Type B pancreatic cell (in vitro differentiated cells): ENCODE measurements around the gene NEK4. TPM values are rescaled to one million over a fixed set of nuclear protein-coding genes. Genes with fewer than 3 reads are reported as not detected.
A peak's percentile ranks its signal among the peaks of the same experiment; 100 is the strongest.

ENCODE experiments used
- DNase-seq: peaks from one replicate; pipeline ENCODE4 v3.0.0; 2021; ENCODE audit warnings: mixed read lengths; ENCODE audit not compliant: unreplicated experiment; ENCODE audit errors: extremely low spot score
- H3K27ac Mint-ChIP-seq: 2 replicates; pipeline ENCODE4 v1.8.0; 2021; ENCODE audit warnings: mild to moderate bottlenecking, mixed read lengths
- H3K27me3 Mint-ChIP-seq: 2 replicates; pipeline ENCODE4 v1.8.0; 2021; ENCODE audit warnings: mixed read lengths
- H3K36me3 Mint-ChIP-seq: 2 replicates; pipeline ENCODE4 v1.8.0; 2021; ENCODE audit warnings: mixed read lengths
- H3K4me1 Mint-ChIP-seq: one replicate; pipeline ENCODE4 v1.8.0; 2021; ENCODE audit warnings: mixed read lengths; ENCODE audit not compliant: unreplicated experiment
- H3K4me3 Mint-ChIP-seq: 2 replicates; pipeline ENCODE4 v1.8.0; 2021; ENCODE audit warnings: mild to moderate bottlenecking, mixed read lengths
- H3K9me3 Mint-ChIP-seq: 2 replicates; pipeline ENCODE4 v1.8.0; 2021; ENCODE audit warnings: mixed read lengths
- total RNA-seq: library from RNA; stranded (reverse); gene quantifications from 2 replicates; pipeline ENCODE4 v1.2.1, GENCODE V29; 2021; ENCODE audit warnings: low replicate concordance
- TF ChIP-seq, protein P1 (sequence below): fragments of 200-600 bp; sonication (generic); conservative IDR thresholded peaks from 2 replicates; pipeline ENCODE4 v1.5.0; 2021; ENCODE audit warnings: antibody characterized with exemption, mild to moderate bottlenecking

The NEK4 gene
- total RNA-seq, 1 donor from 2014 or later, result 47.2 TPM

DNA sequence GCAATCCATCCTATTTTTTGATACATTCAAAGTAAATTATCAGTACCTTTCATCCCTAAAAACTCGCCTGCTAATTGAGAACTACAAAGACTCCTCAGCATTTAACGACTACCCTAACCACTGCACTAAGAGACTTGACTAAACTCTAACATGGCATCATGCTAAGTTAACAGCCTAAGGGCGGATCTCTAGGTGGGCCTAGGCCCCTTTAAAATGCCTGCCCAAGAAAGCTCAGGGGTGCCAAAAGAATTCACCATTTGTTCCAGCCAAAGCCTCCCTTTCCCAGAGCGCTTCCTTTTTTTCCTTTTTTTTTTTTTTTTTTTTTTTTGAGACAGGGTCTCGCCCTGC, 568 bp upstream of the NEK4 start:
- H3K27ac Mint-ChIP-seq, result peak overlapping the region; percentile 97
- TF ChIP-seq, protein P1, sequence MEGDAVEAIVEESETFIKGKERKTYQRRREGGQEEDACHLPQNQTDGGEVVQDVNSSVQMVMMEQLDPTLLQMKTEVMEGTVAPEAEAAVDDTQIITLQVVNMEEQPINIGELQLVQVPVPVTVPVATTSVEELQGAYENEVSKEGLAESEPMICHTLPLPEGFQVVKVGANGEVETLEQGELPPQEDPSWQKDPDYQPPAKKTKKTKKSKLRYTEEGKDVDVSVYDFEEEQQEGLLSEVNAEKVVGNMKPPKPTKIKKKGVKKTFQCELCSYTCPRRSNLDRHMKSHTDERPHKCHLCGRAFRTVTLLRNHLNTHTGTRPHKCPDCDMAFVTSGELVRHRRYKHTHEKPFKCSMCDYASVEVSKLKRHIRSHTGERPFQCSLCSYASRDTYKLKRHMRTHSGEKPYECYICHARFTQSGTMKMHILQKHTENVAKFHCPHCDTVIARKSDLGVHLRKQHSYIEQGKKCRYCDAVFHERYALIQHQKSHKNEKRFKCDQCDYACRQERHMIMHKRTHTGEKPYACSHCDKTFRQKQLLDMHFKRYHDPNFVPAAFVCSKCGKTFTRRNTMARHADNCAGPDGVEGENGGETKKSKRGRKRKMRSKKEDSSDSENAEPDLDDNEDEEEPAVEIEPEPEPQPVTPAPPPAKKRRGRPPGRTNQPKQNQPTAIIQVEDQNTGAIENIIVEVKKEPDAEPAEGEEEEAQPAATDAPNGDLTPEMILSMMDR, result no peak
- no peaks in the 10 kb centered on the region for H3K27me3 Mint-ChIP-seq
- no peaks in the 10 kb centered on the region for H3K9me3 Mint-ChIP-seq
- H3K4me3 Mint-ChIP-seq, result peak overlapping the region; percentile 97
- H3K4me1 Mint-ChIP-seq, result peaks cover 16% of the 10 kb centered on the region
- peaks cover 7% of the 10 kb centered on the region for H3K36me3 Mint-ChIP-seq
- no peak for DNase-seq

DNA sequence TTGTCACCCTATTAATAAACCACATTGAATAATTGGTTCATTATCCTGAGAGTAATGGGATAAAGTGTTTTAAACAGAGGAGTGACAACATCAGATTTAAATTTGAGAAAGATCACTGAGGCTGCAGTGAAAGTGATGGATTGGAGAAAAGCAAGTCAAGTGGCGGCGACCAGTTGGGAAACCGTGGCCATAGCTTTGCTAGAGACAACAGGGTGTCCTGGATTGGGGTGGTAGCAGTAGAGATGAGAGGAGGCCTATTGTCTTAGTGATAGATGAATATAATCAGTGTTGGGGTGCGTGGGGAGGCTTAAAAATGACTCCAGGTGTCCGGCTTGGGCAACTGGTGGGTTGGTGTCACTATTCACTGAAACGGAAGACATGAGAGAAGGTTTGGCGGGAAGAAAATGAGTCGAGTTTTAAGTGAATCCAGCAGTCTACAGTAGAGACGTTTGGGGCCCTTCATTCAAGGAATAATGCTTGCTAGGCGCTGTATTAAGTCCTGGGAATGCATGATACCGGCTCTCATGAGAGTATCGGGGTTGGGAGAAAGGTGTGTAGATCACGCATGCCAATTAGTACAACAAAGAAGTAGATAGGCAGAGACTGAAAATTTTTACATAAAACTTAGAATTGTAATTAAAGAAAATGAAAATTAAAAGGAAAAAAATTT, 819 bp downstream of the NEK4 start:
- peak overlapping the region; percentile 97 for H3K27ac Mint-ChIP-seq

DNA sequence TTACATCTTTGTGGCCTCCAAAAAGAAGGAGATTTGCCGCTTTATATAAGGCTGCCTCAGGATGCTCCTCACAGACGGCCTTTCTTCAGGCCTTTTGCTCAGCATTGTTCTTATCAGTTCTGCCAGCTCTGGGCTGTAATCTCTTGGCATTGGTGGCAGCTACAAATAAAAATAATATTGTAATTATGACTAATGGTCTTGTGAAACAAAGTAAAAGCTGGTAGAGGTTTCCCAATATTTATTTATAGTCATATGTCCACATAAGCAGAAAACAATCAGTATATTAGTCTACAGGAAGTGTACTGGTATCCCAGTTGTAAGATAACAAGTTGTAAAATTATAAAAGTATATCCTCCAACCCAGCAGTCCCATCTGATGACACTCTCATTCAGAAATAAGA, 7.3 kb downstream of the NEK4 start:
- Mint-ChIP-seq H3K9me3 (no peaks in the 10 kb centered on the region), H3K36me3 (peaks cover 37% of the 10 kb centered on the region), H3K4me3 (no peak overlapping the region), H3K27ac (no peak overlapping the region), H3K4me1 (no peaks in the 10 kb centered on the region), H3K27me3 (no peaks in the 10 kb centered on the region)
- no peak for DNase-seq
- TF ChIP-seq, protein P1, result no peak

More for the DNA sequence above, 819 bp downstream of the NEK4 start:
- DNase-seq, result no peak
- TF ChIP-seq, protein P1, result no peak
- no peaks in the 10 kb centered on the region for H3K27me3 Mint-ChIP-seq
- peaks cover 13% of the 10 kb centered on the region for H3K36me3 Mint-ChIP-seq
- H3K4me3 Mint-ChIP-seq, result peak overlapping the region; percentile 97
- H3K9me3 Mint-ChIP-seq, result no peaks in the 10 kb centered on the region
- H3K4me1 Mint-ChIP-seq, result peaks cover 16% of the 10 kb centered on the region

DNA sequence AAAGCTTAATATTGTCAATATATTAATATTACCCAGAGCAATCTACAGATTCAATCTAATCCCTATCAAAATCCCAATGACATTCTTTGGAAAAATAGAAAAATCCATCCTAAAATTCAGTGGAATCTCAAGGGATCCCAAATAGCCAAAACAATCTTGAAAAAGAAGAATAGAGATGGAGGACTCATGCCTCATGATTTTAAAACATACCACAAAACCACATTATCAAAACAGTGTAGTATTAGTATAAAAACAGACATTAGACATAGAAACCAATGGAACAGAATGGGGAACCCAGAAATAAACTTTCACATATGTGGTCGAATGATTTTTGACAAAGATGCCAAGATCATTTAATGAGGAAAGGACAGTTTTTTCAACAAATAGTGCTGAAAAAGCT, 14.6 kb downstream of the NEK4 start:
- Mint-ChIP-seq H3K9me3 (no peaks in the 10 kb centered on the region), H3K36me3 (peaks cover 43% of the 10 kb centered on the region), H3K27ac (no peak overlapping the region), H3K4me1 (no peaks in the 10 kb centered on the region), H3K4me3 (no peak overlapping the region), H3K27me3 (no peaks in the 10 kb centered on the region)
- TF ChIP-seq, protein P1, result no peak
- DNase-seq, result no peak

DNA sequence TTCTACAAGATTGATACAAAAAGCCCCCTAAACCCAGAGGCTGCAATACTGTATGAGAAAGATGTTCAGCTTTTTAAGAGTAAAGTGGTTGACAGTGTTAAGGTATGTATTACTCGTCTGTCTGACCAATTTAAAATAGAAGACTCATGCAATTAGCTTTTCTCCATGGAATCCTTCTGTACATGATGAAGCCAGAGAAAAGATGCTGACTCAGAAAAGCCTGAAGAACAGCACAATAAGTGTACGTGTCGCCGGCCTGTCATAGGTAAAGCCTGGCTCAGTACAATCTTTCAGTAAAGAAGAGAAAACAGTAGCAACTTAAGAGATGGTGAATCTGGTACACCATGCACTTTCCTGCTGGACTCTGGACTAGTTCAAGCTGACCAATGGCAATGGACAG, 16.4 kb downstream of the NEK4 start:
- H3K9me3 Mint-ChIP-seq, result no peaks in the 10 kb centered on the region
- no peak overlapping the region for H3K27ac Mint-ChIP-seq
- no peak overlapping the region for H3K4me3 Mint-ChIP-seq
- H3K4me1 Mint-ChIP-seq, result no peaks in the 10 kb centered on the region
- peaks cover 46% of the 10 kb centered on the region for H3K36me3 Mint-ChIP-seq
- H3K27me3 Mint-ChIP-seq, result no peaks in the 10 kb centered on the region
- TF ChIP-seq, protein P1, result no peak
- no peak for DNase-seq
